HFF-Myc (cell line): Measurements from ENCODE around the gene NF1.
"Not testable (repeated sequence)": the region's sequence is repeated elsewhere in the genome, so short reads cannot be mapped to it uniquely, and the experiment has no call there.

Experiments
- DNase-seq: peaks from one replicate; pipeline ENCODE4 v3.0.0-alpha.2; 2011; ENCODE audit warnings: low read depth; ENCODE audit errors: extremely low read depth
- H3K4me3 ChIP-seq: replicated peaks from 2 replicates; pipeline ENCODE4 v1.5.1; 2011; ENCODE audit warnings: low read depth, mild to moderate bottlenecking, control low read depth, low read length
- CTCF ChIP-seq: IDR thresholded peaks from 2 replicates; pipeline ENCODE4 v1.5.1; 2012; ENCODE audit warnings: mild to moderate bottlenecking, low read depth, low read length, control low read depth; ENCODE audit errors: missing control alignments

Gene NF1

GRCh38 chr17:31308372-31309334, 213.9 kb downstream of the NF1 start:
- DNase-seq, result no peak
- no peak for TF ChIP-seq CTCF
- no peak overlapping the region for H3K4me3 ChIP-seq

GRCh38 chr17:31309556-31309955, 214.8 kb downstream of the NF1 start:
- no peak for DNase-seq
- H3K4me3 ChIP-seq, result no peak overlapping the region

GRCh38 chr17:31310260-31310659, 215.5 kb downstream of the NF1 start:
- DNase-seq, result no peak
- no peak overlapping the region for H3K4me3 ChIP-seq
- no peak for TF ChIP-seq CTCF

More at GRCh38 chr17:31309556-31309955, 214.8 kb downstream of the NF1 start:
- TF ChIP-seq CTCF, result no peak

- no peak for DNase-seq
- H3K4me3 ChIP-seq, result no peak overlapping the region
- TF ChIP-seq CTCF, result no peak
Observed at GRCh38 chr17:31310886-31311285, 216.1 kb downstream of the NF1 start.

- no peak for TF ChIP-seq CTCF
- no peak overlapping the region for H3K4me3 ChIP-seq
- no peak for DNase-seq
Observed at GRCh38 chr17:31311526-31311925, 216.7 kb downstream of the NF1 start.

- DNase-seq, H3K4me3 ChIP-seq: not testable (repeated sequence)
Observed at GRCh38 chr17:31312223-31312622, 217.4 kb downstream of the NF1 start.

- H3K4me3 ChIP-seq, result no peak within 1 kb of the TSS
- no peak for TF ChIP-seq CTCF
- DNase-seq, result peak; percentile 6
Observed at GRCh38 chr17:31313982-31314781, 219.4 kb downstream of the NF1 start, which contains the start of gene EVI2B. Gene EVI2B (minus strand): TSS chr17:31314054. CDS start chr17:31305609, 8,445 bp downstream.
